ENCODE measurements around the gene EBF3.

EBF3 gene

GRCh38 chr10:129849452-129849750 lies 114.7 kb downstream of the EBF3 start:
- no peak for DNase-seq

GRCh38 chr10:129848696-129849451 lies 115.2 kb downstream of the EBF3 start:
- no peak for DNase-seq

- no peak for DNase-seq
Measured at GRCh38 chr10:129847741-129848483, 116.2 kb downstream of the EBF3 start.

GRCh38 chr10:129846991-129847391 lies 117.1 kb downstream of the EBF3 start:
- no peak for DNase-seq

- no peak for DNase-seq
Measured at GRCh38 chr10:129845111-129845753, 118.8 kb downstream of the EBF3 start.

GRCh38 chr10:129844216-129844766 lies 119.8 kb downstream of the EBF3 start:
- DNase-seq, result no peak

GRCh38 chr10:129843702-129844101 lies 120.4 kb downstream of the EBF3 start:
- DNase-seq, result no peak

GRCh38 chr10:129843131-129843541 lies 120.9 kb downstream of the EBF3 start:
- DNase-seq, result no peak

- no peak for DNase-seq
Measured at GRCh38 chr10:129842031-129842430, 122.0 kb downstream of the EBF3 start.

GRCh38 chr10:129841590-129841989 lies 122.5 kb downstream of the EBF3 start:
- no peak for DNase-seq

GRCh38 chr10:129841071-129841470 lies 123.0 kb downstream of the EBF3 start:
- DNase-seq, result no peak

GRCh38 chr10:129840196-129840590 lies 123.9 kb downstream of the EBF3 start:
- no peak for DNase-seq

GRCh38 chr10:129839285-129840195 lies 124.5 kb downstream of the EBF3 start:
- DNase-seq, result no peak

- no peak for DNase-seq
Measured at GRCh38 chr10:129838794-129839193, 125.3 kb downstream of the EBF3 start.

GRCh38 chr10:129837909-129838582 lies 126.0 kb downstream of the EBF3 start:
- DNase-seq, result no peak

- no peak for DNase-seq
Measured at GRCh38 chr10:129836253-129836652, 127.8 kb downstream of the EBF3 start.

GRCh38 chr10:129833994-129834739 lies 129.9 kb downstream of the EBF3 start:
- no peak for DNase-seq

GRCh38 chr10:129833468-129833950 lies 130.6 kb downstream of the EBF3 start:
- DNase-seq, result no peak

- no peak for DNase-seq
Measured at GRCh38 chr10:129832573-129833467, 131.3 kb downstream of the EBF3 start.

GRCh38 chr10:129831150-129831549 lies 132.9 kb downstream of the EBF3 start:
- no peak for DNase-seq
